Neuronal stem cell (in vitro differentiated cells): ENCODE data around the gene DHX34.

Experiments
- DNase-seq: peaks from one replicate; pipeline ENCODE4 v3.0.0-alpha.2; 2013; ENCODE audit warnings: low spot score
- H2AFZ ChIP-seq: one replicate; pipeline ENCODE4 v1.6.1; 2013; ENCODE audit warnings: mild to moderate bottlenecking, low read length, inconsistent platforms
- H2AK5ac ChIP-seq: 2 replicates; pipeline ENCODE4 v1.6.1; 2013; ENCODE audit warnings: low read depth, mild to moderate bottlenecking, inconsistent platforms, low read length, moderate library complexity, mixed read lengths
- H2BK120ac ChIP-seq: 2 replicates; pipeline ENCODE4 v1.6.1; 2013; ENCODE audit warnings: low read depth, mild to moderate bottlenecking, inconsistent platforms, low read length, moderate library complexity, mixed read lengths
- H2BK12ac ChIP-seq: one replicate; pipeline ENCODE4 v1.6.1; 2013; ENCODE audit warnings: low read length, inconsistent platforms
- H2BK15ac ChIP-seq: 2 replicates; pipeline ENCODE4 v1.6.1; 2013; ENCODE audit warnings: mild to moderate bottlenecking, low read length, inconsistent platforms, mixed read lengths
- H2BK5ac ChIP-seq: one replicate; pipeline ENCODE4 v1.6.1; 2013; ENCODE audit warnings: inconsistent platforms, mild to moderate bottlenecking, low read length, moderate library complexity
- H3K14ac ChIP-seq: one replicate; pipeline ENCODE4 v1.6.1; 2013; ENCODE audit warnings: low read length, inconsistent platforms
- H3K18ac ChIP-seq: 2 replicates; pipeline ENCODE4 v1.6.1; 2013; ENCODE audit warnings: low read length, inconsistent platforms
- H3K23ac ChIP-seq: 2 replicates; pipeline ENCODE4 v1.6.1; 2013; ENCODE audit warnings: low read depth, mild to moderate bottlenecking, mixed read lengths, low read length, inconsistent platforms; ENCODE audit not compliant: poor library complexity
- H3K27ac ChIP-seq: replicated peaks from 3 replicates; pipeline ENCODE4 v1.5.1; 2013; ENCODE audit warnings: low read length, inconsistent platforms
- H3K27me3 ChIP-seq, 3 experiments: 2 replicates each; pipeline ENCODE4 v1.6.1; 2013; ENCODE audit warnings: low read length in 3 of 3, mild to moderate bottlenecking in 2 of 3, inconsistent platforms in 1 of 3, low read depth in 1 of 3, mixed read lengths in 1 of 3, moderate library complexity in 1 of 3; ENCODE audit not compliant: control insufficient read depth in 3 of 3, insufficient read depth in 3 of 3
- H3K36me3 ChIP-seq, 2 donors: replicated peaks in 1 of 2; 2 replicates each; pipeline ENCODE4 v1.6.1; 2013; ENCODE audit warnings: low read length in 2 of 2; ENCODE audit not compliant: control insufficient read depth in 2 of 2, insufficient read depth in 2 of 2
- H3K4ac ChIP-seq: 2 replicates; pipeline ENCODE4 v1.6.1; 2013; ENCODE audit warnings: inconsistent platforms, mild to moderate bottlenecking, low read length, moderate library complexity
- H3K4me1 ChIP-seq, 2 donors: 1 replicate in 1 of 2; 2 replicates in 1 of 2; pipeline ENCODE4 v1.6.1; 2013; ENCODE audit warnings: low read length in 2 of 2, low read depth in 1 of 2; ENCODE audit not compliant: control insufficient read depth in 2 of 2, insufficient read depth in 1 of 2
- H3K4me2 ChIP-seq: one replicate; pipeline ENCODE4 v1.6.1; 2013; ENCODE audit warnings: mild to moderate bottlenecking, low read length, inconsistent platforms; ENCODE audit not compliant: insufficient read depth, poor library complexity, severe bottlenecking
- H3K4me3 ChIP-seq, 2 donors: 2 replicates each; pipeline ENCODE4 v1.5.1; 2013; ENCODE audit warnings: low read length in 2 of 2, mild to moderate bottlenecking in 2 of 2, inconsistent platforms in 1 of 2, moderate library complexity in 1 of 2
- H3K79me1 ChIP-seq: one replicate; pipeline ENCODE4 v1.6.1; 2013; ENCODE audit warnings: low read depth, mild to moderate bottlenecking, inconsistent platforms, low read length, moderate library complexity
- H3K9ac ChIP-seq: one replicate; pipeline ENCODE4 v1.6.1; 2013; ENCODE audit warnings: mild to moderate bottlenecking, low read depth, low read length, inconsistent platforms; ENCODE audit not compliant: poor library complexity
- H3K9me3 ChIP-seq, 2 donors: replicated peaks in 1 of 2; 2 replicates each; pipeline versions ENCODE3 to v1.6.1; 2013; ENCODE audit warnings: low read length in 2 of 2, mild to moderate bottlenecking in 2 of 2, inconsistent platforms in 1 of 2, low read depth in 1 of 2, mixed read lengths in 1 of 2, moderate library complexity in 1 of 2; ENCODE audit not compliant: control insufficient read depth in 2 of 2, insufficient read depth in 1 of 2
- H4K8ac ChIP-seq: one replicate; pipeline ENCODE4 v1.6.1; 2013; ENCODE audit warnings: low read depth, mild to moderate bottlenecking, inconsistent platforms, low read length, moderate library complexity
- H4K91ac ChIP-seq: one replicate; pipeline ENCODE4 v1.6.1; 2013; ENCODE audit warnings: low read length, low read depth, mild to moderate bottlenecking, inconsistent platforms; ENCODE audit not compliant: poor library complexity
- WGBS, 2 donors: extraction: QIAGEN DNeasy Blood & Tissue Kit; methylation state at CpG; one replicate each; pipeline ENCODE4 v1.1.7; 2013; ENCODE audit warnings: missing lambda C conversion rate in 2 of 2, mixed read lengths in 1 of 2; ENCODE audit not compliant: insufficient read length in 2 of 2, insufficient replicate concordance in 1 of 2; ENCODE audit errors: extremely low coverage in 2 of 2; 5-methylcytosine and 5-hydroxymethylcytosine counted together

The DHX34 gene

GRCh38 chr19:47378246-47378645 lies 29.1 kb downstream of the DHX34 start:
- Histone ChIP-seq H2BK12ac (no peak overlapping the region), H3K14ac (no peak overlapping the region), H2BK120ac (no peak overlapping the region), H3K9me3 (no peaks in the 10 kb centered on the region), H3K27me3 (no peaks in the 10 kb centered on the region), H3K4me2 (no peak overlapping the region), H3K9ac (no peak overlapping the region), H2BK5ac (no peak overlapping the region), H2AFZ (no peak overlapping the region), H3K4ac (no peak overlapping the region), H3K23ac (no peak overlapping the region), H3K4me1 (no peaks in the 10 kb centered on the region), H2AK5ac (no peak overlapping the region), H3K4me3 (no peak overlapping the region), H3K36me3 (peaks cover 61 to 92% of the 10 kb centered on the region in 2 donors), H3K18ac (no peak overlapping the region), H3K27ac (no peak overlapping the region), H4K8ac (no peak overlapping the region), H2BK15ac (no peak overlapping the region), H4K91ac (peak overlapping the region; percentile 72), H3K79me1 (peaks cover 9% of the 10 kb centered on the region)
- no peak for DNase-seq
- no CpG with 5 or more reads among the region's 11 CpGs for WGBS, 2 donors

- no peak overlapping the region for H2AK5ac ChIP-seq
- H3K18ac ChIP-seq = peak overlapping the region; percentile 28
- H3K14ac ChIP-seq = no peak overlapping the region
- peaks cover 54 to 83% of the 10 kb centered on the region in 2 donors for H3K36me3 ChIP-seq
- H3K27ac ChIP-seq = no peak overlapping the region
- no peaks in the 10 kb centered on the region for H3K4me1 ChIP-seq
- no peak overlapping the region for H3K4me2 ChIP-seq
- peak overlapping the region; percentile 53 for H2BK5ac ChIP-seq
- H3K79me1 ChIP-seq = peaks cover 9% of the 10 kb centered on the region
- H3K27me3 ChIP-seq = no peaks in the 10 kb centered on the region
- peak overlapping the region; percentile 21 for H3K9ac ChIP-seq
- H4K8ac ChIP-seq = no peak overlapping the region
- H3K9me3 ChIP-seq = no peaks in the 10 kb centered on the region
- no peak overlapping the region for H4K91ac ChIP-seq
- no peak overlapping the region for H2BK120ac ChIP-seq
- peak overlapping the region; percentile 80 for H3K23ac ChIP-seq
- H3K4me3 ChIP-seq = peak overlapping the region in 1 of 2 donors; percentile 16
- no peak overlapping the region for H2BK15ac ChIP-seq
- WGBS, 2 donors = no CpG with 5 or more reads among the region's 23 CpGs
- no peak for DNase-seq
- H3K4ac ChIP-seq = no peak overlapping the region
- peak overlapping the region; percentile 22 for H2BK12ac ChIP-seq
- no peak overlapping the region for H2AFZ ChIP-seq
Observed at GRCh38 chr19:47379381-47379938, 30.3 kb downstream of the DHX34 start.

- Histone ChIP-seq H2BK15ac (no peak overlapping the region), H2BK120ac (no peak overlapping the region), H3K36me3 (peaks cover 48 to 72% of the 10 kb centered on the region in 2 donors)
Observed at GRCh38 chr19:47380559-47380958, 31.4 kb downstream of the DHX34 start.

GRCh38 chr19:47381121-47381520 lies 32.0 kb downstream of the DHX34 start:
- Histone ChIP-seq H3K14ac (no peak overlapping the region), H2BK120ac (no peak overlapping the region), H3K4me3 (no peak overlapping the region), H3K79me1 (peaks cover 9% of the 10 kb centered on the region), H4K91ac (no peak overlapping the region), H4K8ac (no peak overlapping the region), H3K9ac (no peak overlapping the region), H3K4ac (no peak overlapping the region), H3K36me3 (peaks cover 43 to 66% of the 10 kb centered on the region in 2 donors), H3K4me1 (no peaks in the 10 kb centered on the region), H2BK15ac (no peak overlapping the region), H2BK5ac (no peak overlapping the region), H3K27ac (no peak overlapping the region), H3K18ac (no peak overlapping the region), H3K9me3 (no peaks in the 10 kb centered on the region), H2AK5ac (no peak overlapping the region), H2BK12ac (no peak overlapping the region), H3K27me3 (no peaks in the 10 kb centered on the region), H3K23ac (no peak overlapping the region), H3K4me2 (no peak overlapping the region), H2AFZ (no peak overlapping the region)
- DNase-seq = no peak
- WGBS, 2 donors = no CpG with 5 or more reads among the region's 14 CpGs

More at GRCh38 chr19:47380559-47380958, 31.4 kb downstream of the DHX34 start:
- H3K4me2 ChIP-seq = no peak overlapping the region
- H2BK5ac ChIP-seq = no peak overlapping the region
- WGBS, 2 donors = no CpG with 5 or more reads among the region's 6 CpGs
- no peaks in the 10 kb centered on the region for H3K27me3 ChIP-seq
- no peak overlapping the region for H3K14ac ChIP-seq
- H3K4ac ChIP-seq = no peak overlapping the region
- no peaks in the 10 kb centered on the region for H3K4me1 ChIP-seq
- no peak overlapping the region for H2BK12ac ChIP-seq
- H4K8ac ChIP-seq = no peak overlapping the region
- peaks cover 9% of the 10 kb centered on the region for H3K79me1 ChIP-seq
- no peak overlapping the region for H2AK5ac ChIP-seq
- H4K91ac ChIP-seq = no peak overlapping the region
- DNase-seq = no peak
- no peak overlapping the region for H3K4me3 ChIP-seq
- no peak overlapping the region for H2AFZ ChIP-seq
- H3K27ac ChIP-seq = no peak overlapping the region
- H3K9me3 ChIP-seq = no peaks in the 10 kb centered on the region
- no peak overlapping the region for H3K23ac ChIP-seq
- H3K18ac ChIP-seq = no peak overlapping the region
- no peak overlapping the region for H3K9ac ChIP-seq
